OCI-LY1 (cell line): Measurements from ENCODE around the gene DLX6.

Experiments
- CTCF ChIP-seq: fragments of 200-600 bp; sonication (generic), shearing (Covaris generic); IDR thresholded peaks from 2 replicates; pipeline ENCODE4 v1.5.1; 2017; ENCODE audit warnings: mild to moderate bottlenecking, antibody characterized with exemption, low read length, moderate library complexity, mixed read lengths
- EZH2 ChIP-seq: fragments of 200-600 bp; sonication (generic), shearing (Covaris generic); IDR thresholded peaks from 2 replicates; pipeline ENCODE4 v1.8.0; 2017; ENCODE audit warnings: borderline replicate concordance, mixed run types, mild to moderate bottlenecking, antibody characterized with exemption, low read length, moderate library complexity, mixed read lengths

GRCh38 chr7:97022491-97023306 lies 17.3 kb downstream of the DLX6 start:
- no peak for TF ChIP-seq CTCF
- no peak for TF ChIP-seq EZH2
